Smooth muscle cell of the brain vasculature (primary cell): ENCODE data around the gene ACAP2.

ENCODE experiments used
- DNase-seq: peaks from one replicate; pipeline ENCODE4 v3.0.0-alpha.2; 2012; ENCODE audit warnings: low read depth, low spot score

Gene ACAP2

GRCh38 chr3:195260280-195260905 is 182.4 kb downstream of the ACAP2 start:
- no peak for DNase-seq

- DNase-seq = peak; percentile 87
Observed at GRCh38 chr3:195259475-195260279, 183.1 kb downstream of the ACAP2 start.

GRCh38 chr3:195259154-195259474 is 183.7 kb downstream of the ACAP2 start:
- DNase-seq = no peak

GRCh38 chr3:195258449-195259153 is 184.2 kb downstream of the ACAP2 start:
- no peak for DNase-seq

GRCh38 chr3:195257454-195258448 is 185.1 kb downstream of the ACAP2 start:
- DNase-seq = no peak

DNA sequence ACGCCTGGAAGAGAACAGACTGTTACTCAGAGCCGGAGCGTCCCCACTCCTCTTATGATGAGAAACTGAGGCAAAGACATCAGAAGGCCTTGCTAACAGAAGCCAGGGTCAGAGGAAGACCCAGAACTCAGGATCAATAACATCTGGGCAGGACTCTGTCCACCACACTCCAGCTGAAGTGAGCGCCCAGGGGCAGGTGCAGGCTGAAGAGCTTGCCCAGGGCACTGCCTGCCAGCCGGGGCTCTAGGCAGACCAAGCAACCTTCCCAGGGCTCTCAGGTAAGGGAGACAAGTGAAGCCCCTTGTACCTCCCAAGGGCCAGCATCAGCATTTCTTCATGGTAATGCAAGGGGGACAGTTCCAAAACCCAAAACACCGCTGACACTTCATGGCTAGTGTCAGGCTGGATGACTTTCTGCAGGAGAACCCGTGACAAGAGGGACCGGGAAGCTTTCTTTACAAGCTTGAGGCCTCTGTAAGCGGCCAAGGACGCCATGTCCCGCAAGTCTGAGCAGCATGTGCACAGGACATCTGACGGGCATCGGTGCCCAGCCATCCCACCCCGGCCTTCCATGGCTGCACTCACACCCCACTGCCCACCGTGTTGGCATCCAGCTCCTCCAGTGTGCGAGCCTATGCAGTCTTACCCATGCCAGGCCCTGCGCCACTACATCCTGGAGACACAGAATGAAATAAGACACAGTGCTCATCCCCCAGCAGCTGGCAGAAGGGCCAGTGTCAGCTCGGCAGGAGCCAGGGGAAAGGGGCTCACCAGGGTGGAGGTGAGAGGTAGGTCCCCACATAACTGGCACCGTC is 186.0 kb downstream of the ACAP2 start:
- no peak for DNase-seq

DNA sequence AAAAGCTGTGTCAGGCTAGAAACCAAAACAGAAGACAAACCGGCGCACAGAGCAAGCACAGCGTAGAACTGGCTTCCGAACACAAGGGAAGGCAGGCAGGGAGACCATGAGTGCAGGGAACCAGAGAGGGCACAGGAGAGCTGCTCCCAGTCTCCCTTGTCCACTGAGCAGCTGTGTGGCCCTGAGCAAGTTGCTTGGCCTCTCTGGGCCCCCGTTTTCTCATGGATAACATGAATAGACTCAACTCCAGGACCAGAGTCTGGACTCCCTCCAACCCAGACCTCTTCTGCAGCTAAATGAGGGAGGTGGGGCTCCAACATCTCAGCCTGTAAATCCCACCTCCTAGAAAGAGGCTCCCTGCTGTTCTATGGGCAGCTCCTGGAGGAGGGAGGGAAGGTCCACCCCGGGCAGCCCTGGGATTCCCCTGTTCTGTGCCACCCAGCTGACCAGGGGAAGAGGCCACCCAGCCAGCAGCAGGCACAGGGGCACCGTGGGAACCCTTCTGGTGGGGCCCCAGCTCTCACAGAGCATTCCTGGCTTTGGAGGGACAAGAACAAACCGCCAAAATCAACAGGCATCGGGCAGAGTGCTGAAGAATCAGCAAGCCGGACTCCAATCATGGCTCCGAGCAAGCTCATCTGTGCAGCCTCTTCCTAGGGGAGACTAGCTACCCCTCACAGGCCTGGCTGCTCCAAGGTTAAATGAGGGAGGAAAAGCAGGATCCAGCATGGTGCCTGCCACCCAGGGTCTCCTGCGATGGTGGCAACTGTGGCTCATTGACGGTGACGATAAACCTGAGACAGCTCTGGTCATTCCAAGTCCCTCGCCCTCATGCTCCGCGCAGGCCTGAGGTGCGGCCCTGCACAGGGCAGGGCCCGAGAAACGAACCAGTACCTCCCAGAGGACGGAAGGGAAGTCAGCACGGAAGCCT is 187.0 kb downstream of the ACAP2 start:
- DNase-seq = no peak

GRCh38 chr3:195255176-195255500 is 187.7 kb downstream of the ACAP2 start:
- DNase-seq = no peak

- DNase-seq = no peak
Observed at GRCh38 chr3:195254454-195255175, 188.2 kb downstream of the ACAP2 start.

DNA sequence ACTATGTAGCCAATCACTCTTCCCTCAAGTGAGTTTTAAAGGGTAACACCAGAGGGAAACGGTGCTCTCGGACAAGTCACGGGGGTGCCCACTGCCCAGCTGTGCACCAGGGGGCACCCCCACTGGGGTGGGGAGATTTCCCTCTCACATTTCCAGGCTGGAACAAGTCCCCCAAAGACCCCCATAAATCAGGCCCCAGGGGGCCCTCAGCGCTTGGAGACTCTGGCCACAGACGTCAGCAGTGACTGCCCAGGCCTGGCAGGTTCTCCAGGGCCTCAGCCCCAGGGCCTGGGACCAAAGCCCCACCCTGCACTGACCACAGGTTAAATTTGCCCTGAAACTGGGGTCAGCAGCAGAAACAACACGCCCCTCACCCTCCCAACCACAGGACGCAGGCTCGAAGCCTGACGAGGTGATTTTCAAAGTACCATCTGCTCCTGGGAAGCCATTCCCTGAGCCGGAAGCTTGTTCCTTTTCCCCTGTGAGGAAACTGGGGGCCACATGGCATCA is 188.8 kb downstream of the ACAP2 start:
- DNase-seq = no peak

GRCh38 chr3:195251336-195252065 is 191.3 kb downstream of the ACAP2 start:
- no peak for DNase-seq

GRCh38 chr3:195250473-195251251 is 192.2 kb downstream of the ACAP2 start:
- DNase-seq = no peak

DNA sequence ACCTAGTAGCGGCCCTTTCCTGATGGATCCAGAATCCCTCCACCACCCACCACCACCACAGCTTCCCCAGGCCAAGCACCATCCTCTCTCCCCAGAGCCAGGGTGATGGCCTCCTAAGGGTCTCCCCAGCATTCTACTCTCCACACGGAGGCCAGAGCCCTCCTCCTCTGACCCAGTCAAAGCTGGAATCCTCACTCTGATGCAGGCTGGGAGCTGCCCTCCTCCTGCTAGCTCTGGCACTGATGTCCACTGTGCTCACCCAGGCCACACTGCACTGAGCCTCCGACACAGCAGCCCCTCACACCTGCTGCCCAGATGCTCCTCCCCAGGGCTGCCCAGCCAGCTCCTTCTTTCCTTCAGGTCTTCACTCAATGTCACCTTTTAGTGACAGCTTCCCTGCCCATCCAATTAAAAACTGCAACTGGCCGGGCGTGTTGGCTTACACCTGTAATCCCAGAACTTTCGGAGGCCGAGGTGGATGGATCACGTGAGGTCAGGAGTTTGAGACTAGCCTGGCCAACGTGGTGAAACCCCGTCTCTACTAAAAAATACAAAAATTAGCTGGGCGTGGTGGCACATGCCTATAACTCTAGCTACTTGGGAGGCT is 192.9 kb downstream of the ACAP2 start:
- no peak for DNase-seq

DNA sequence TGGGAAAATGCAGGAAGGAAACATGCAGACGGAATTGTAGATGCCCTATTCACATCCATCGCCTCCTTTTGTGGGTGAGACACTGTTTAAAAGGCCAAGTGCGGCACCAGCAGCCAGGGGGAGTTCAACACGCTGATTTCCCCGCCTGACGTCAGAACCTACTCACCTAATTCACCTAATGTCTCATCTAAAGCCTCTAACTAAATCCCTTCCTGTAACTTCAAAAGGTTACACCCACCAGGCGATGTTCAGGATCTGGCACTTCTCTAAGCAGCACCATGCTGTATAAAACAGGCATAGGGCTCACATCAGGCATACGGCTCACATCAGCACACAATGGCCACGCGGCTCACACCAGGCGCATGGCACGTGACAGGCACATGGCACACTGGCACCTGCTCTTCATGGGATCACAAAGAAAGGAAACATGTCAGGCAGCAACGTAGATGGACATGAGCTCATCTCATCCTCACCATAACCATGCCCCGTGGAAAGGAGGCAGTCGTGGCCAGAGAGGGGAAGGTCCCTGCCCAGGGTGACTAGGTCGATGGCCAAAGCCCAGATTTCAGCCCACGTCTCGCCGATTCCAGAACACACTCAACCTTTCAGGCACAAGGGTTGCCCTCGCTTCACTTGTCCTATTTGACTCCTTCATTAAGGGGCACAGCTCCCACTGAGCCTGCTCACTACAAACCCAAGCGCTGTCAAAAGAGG is 193.6 kb downstream of the ACAP2 start:
- no peak for DNase-seq

DNA sequence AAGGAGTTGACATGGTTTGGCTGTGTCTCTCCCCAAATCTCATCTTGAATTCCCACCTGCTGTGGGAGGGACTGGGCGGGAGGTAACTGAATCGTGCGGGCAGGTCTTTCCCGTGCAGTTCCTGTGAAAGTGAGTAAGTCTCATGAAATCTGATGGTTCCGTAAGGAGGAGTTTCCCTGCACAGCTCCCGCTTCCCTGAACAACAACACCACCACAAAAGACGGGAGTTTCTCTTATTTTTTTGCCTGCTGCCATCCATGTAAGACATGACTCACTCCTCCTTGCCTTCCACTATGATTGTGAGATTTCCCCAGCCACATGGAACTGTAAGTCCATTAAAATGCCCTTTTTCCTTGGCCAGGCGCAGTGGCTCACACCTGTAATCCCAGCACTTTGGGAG is 194.5 kb downstream of the ACAP2 start:
- DNase-seq = no peak

- no peak for DNase-seq
Observed at GRCh38 chr3:195247863-195248189, 195.0 kb downstream of the ACAP2 start.
